Activated T-helper 2 cell treated with anti-CD3 and anti-CD28 coated beads, Interferon-gamma antibody, Interleukin-2, Interleukin-4, amounts not matched to agents 10 μg/mL and 5 μg/mL and 100 μg/mL, durations not matched to agents 14 hours and 24 hours and 36 hours (primary cell): Measurements from ENCODE around the gene HIRA. TPM values are rescaled to one million over a fixed set of nuclear protein-coding genes. Genes with fewer than 3 reads are reported as not detected.

Source experiments
- DNase-seq: peaks from one replicate; pipeline ENCODE4 v3.0.0; 2021; ENCODE audit warnings: low spot score
- H3K27ac Mint-ChIP-seq: one replicate; pipeline ENCODE4 v1.8.0; 2021; ENCODE audit warnings: mixed read lengths
- H3K27me3 Mint-ChIP-seq: one replicate; pipeline ENCODE4 v1.8.0; 2021; ENCODE audit warnings: low read depth, mixed read lengths
- H3K36me3 Mint-ChIP-seq: one replicate; pipeline ENCODE4 v1.8.0; 2021; ENCODE audit warnings: low read depth, mixed read lengths
- H3K4me1 Mint-ChIP-seq: one replicate; pipeline ENCODE4 v1.8.0; 2021; ENCODE audit warnings: low read depth, mixed read lengths
- H3K4me3 Mint-ChIP-seq: one replicate; pipeline ENCODE4 v1.8.0; 2021; ENCODE audit warnings: low read depth, mild to moderate bottlenecking, moderate library complexity, mixed read lengths
- H3K9me3 Mint-ChIP-seq: one replicate; pipeline ENCODE4 v1.8.0; 2021; ENCODE audit warnings: mixed read lengths
- intact Hi-C: fragments of 100-400 bp; cut with micrococcal nuclease; formaldehyde crosslinking; loops from one replicate; pipeline ENCODE4 v1.15.1; 2023
- total RNA-seq: library from RNA; stranded (reverse); gene quantifications from 2 replicates; pipeline ENCODE4 v1.2.3, GENCODE V29; 2022

HIRA gene
- total RNA-seq, 1 donor from 2014 or later, result 36.0 TPM

- Mint-ChIP-seq H3K36me3 (peaks cover 83% of the 10 kb centered on the region), H3K27me3 (no peaks in the 10 kb centered on the region), H3K27ac (no peak overlapping the region), H3K9me3 (no peaks in the 10 kb centered on the region), H3K4me3 (no peak overlapping the region), H3K4me1 (peaks cover 7% of the 10 kb centered on the region)
- DNase-seq, result no peak
- intact Hi-C loops, result loop anchor here (10.0 kb wide), 1 partner anchor 327 kb away; the partner anchor contains the start of gene ESS2
Observed at GRCh38 chr22:19471572-19471971, 40.0 kb upstream of the HIRA start.

- DNase-seq, result no peak
- Mint-ChIP-seq H3K27me3 (no peaks in the 10 kb centered on the region), H3K9me3 (no peaks in the 10 kb centered on the region), H3K4me1 (no peaks in the 10 kb centered on the region), H3K27ac (no peak overlapping the region), H3K4me3 (no peak overlapping the region), H3K36me3 (peaks cover 84% of the 10 kb centered on the region)
- intact Hi-C loops, result loop anchor here (10.0 kb wide), 1 partner anchor 325 kb away; the partner anchor contains the start of gene ESS2
Observed at GRCh38 chr22:19470010-19470409, 38.5 kb upstream of the HIRA start.

- no peak overlapping the region for H3K4me3 Mint-ChIP-seq
- H3K9me3 Mint-ChIP-seq, result no peaks in the 10 kb centered on the region
- no peaks in the 10 kb centered on the region for H3K27me3 Mint-ChIP-seq
- H3K27ac Mint-ChIP-seq, result no peak overlapping the region
- H3K36me3 Mint-ChIP-seq, result peaks cover 87% of the 10 kb centered on the region
- no peak for DNase-seq
- intact Hi-C loops, result no loop called here
- no peaks in the 10 kb centered on the region for H3K4me1 Mint-ChIP-seq
Observed at GRCh38 chr22:19469421-19469820, 37.9 kb upstream of the HIRA start.

GRCh38 chr22:19467912-19468311 is 36.4 kb upstream of the HIRA start:
- Mint-ChIP-seq H3K9me3 (no peaks in the 10 kb centered on the region), H3K4me1 (no peaks in the 10 kb centered on the region), H3K4me3 (no peak overlapping the region), H3K27me3 (no peaks in the 10 kb centered on the region), H3K27ac (no peak overlapping the region), H3K36me3 (peaks cover 84% of the 10 kb centered on the region)
- DNase-seq, result no peak
- intact Hi-C loops, result no loop called here

- Mint-ChIP-seq H3K36me3 (peaks cover 79% of the 10 kb centered on the region), H3K9me3 (no peaks in the 10 kb centered on the region), H3K27me3 (no peaks in the 10 kb centered on the region), H3K4me3 (no peak overlapping the region), H3K27ac (no peak overlapping the region), H3K4me1 (no peaks in the 10 kb centered on the region)
- intact Hi-C loops, result no loop called here
- no peak for DNase-seq
Observed at GRCh38 chr22:19466848-19467752, 35.6 kb upstream of the HIRA start.

GRCh38 chr22:19466126-19466716 is 34.7 kb upstream of the HIRA start:
- Mint-ChIP-seq H3K4me1 (no peaks in the 10 kb centered on the region), H3K4me3 (no peak overlapping the region), H3K27me3 (no peaks in the 10 kb centered on the region), H3K36me3 (peaks cover 76% of the 10 kb centered on the region), H3K27ac (no peak overlapping the region), H3K9me3 (no peaks in the 10 kb centered on the region)
- intact Hi-C loops, result no loop called here
- DNase-seq, result no peak

- H3K27ac Mint-ChIP-seq, result peak overlapping the region; percentile 2
- intact Hi-C loops, result no loop called here
Observed at GRCh38 chr22:19464975-19465374, 33.4 kb upstream of the HIRA start.

GRCh38 chr22:19464546-19464945 is 33.0 kb upstream of the HIRA start:
- peak overlapping the region; percentile 2 for H3K27ac Mint-ChIP-seq
- peaks cover 73% of the 10 kb centered on the region for H3K36me3 Mint-ChIP-seq
- no peaks in the 10 kb centered on the region for H3K4me1 Mint-ChIP-seq
- H3K9me3 Mint-ChIP-seq, result no peaks in the 10 kb centered on the region
- intact Hi-C loops, result no loop called here
- H3K27me3 Mint-ChIP-seq, result no peaks in the 10 kb centered on the region
- no peak for DNase-seq
- no peak overlapping the region for H3K4me3 Mint-ChIP-seq

More at GRCh38 chr22:19464975-19465374, 33.4 kb upstream of the HIRA start:
- H3K36me3 Mint-ChIP-seq, result peaks cover 75% of the 10 kb centered on the region
- no peak for DNase-seq
- H3K9me3 Mint-ChIP-seq, result no peaks in the 10 kb centered on the region
- no peak overlapping the region for H3K4me3 Mint-ChIP-seq
- H3K27me3 Mint-ChIP-seq, result no peaks in the 10 kb centered on the region
- H3K4me1 Mint-ChIP-seq, result no peaks in the 10 kb centered on the region

GRCh38 chr22:19463491-19464469 is 32.2 kb upstream of the HIRA start:
- no peaks in the 10 kb centered on the region for H3K27me3 Mint-ChIP-seq
- peaks cover 66% of the 10 kb centered on the region for H3K36me3 Mint-ChIP-seq
- no peak overlapping the region for H3K27ac Mint-ChIP-seq
- no peaks in the 10 kb centered on the region for H3K4me1 Mint-ChIP-seq
- no peak for DNase-seq
- intact Hi-C loops, result no loop called here
- no peak overlapping the region for H3K4me3 Mint-ChIP-seq
- no peaks in the 10 kb centered on the region for H3K9me3 Mint-ChIP-seq

- intact Hi-C loops, result no loop called here
- Mint-ChIP-seq H3K36me3 (peaks cover 61% of the 10 kb centered on the region), H3K4me1 (no peaks in the 10 kb centered on the region), H3K27ac (no peak overlapping the region), H3K27me3 (no peaks in the 10 kb centered on the region), H3K4me3 (no peak overlapping the region), H3K9me3 (no peaks in the 10 kb centered on the region)
- DNase-seq, result no peak
Observed at GRCh38 chr22:19463008-19463407, 31.5 kb upstream of the HIRA start.

GRCh38 chr22:19461506-19461905 is 30.0 kb upstream of the HIRA start:
- Mint-ChIP-seq H3K27me3 (no peaks in the 10 kb centered on the region), H3K27ac (no peak overlapping the region)

GRCh38 chr22:19460036-19460435 is 28.5 kb upstream of the HIRA start:
- Mint-ChIP-seq H3K4me3 (no peak overlapping the region), H3K9me3 (no peaks in the 10 kb centered on the region), H3K27me3 (no peaks in the 10 kb centered on the region), H3K4me1 (peaks cover 4% of the 10 kb centered on the region), H3K27ac (no peak overlapping the region), H3K36me3 (peaks cover 62% of the 10 kb centered on the region)
- intact Hi-C loops, result no loop called here
- DNase-seq, result no peak

More at GRCh38 chr22:19461506-19461905, 30.0 kb upstream of the HIRA start:
- Mint-ChIP-seq H3K4me1 (no peaks in the 10 kb centered on the region), H3K9me3 (no peaks in the 10 kb centered on the region), H3K36me3 (peaks cover 57% of the 10 kb centered on the region), H3K4me3 (no peak overlapping the region)
- intact Hi-C loops, result no loop called here
- DNase-seq, result no peak
